Activated T-helper 2 cell treated with anti-CD3 and anti-CD28 coated beads, Interferon-gamma antibody, Interleukin-2, Interleukin-4, amounts not matched to agents 10 μg/mL and 5 μg/mL and 100 μg/mL, durations not matched to agents 14 hours and 24 hours and 36 hours (primary cell): ENCODE data around the gene P2RY14. TPM values are rescaled to one million over a fixed set of nuclear protein-coding genes. Genes with fewer than 3 reads are reported as not detected.

ENCODE experiments used
- DNase-seq: peaks from one replicate; pipeline ENCODE4 v3.0.0; 2021; ENCODE audit warnings: low spot score
- H3K27ac Mint-ChIP-seq: one replicate; pipeline ENCODE4 v1.8.0; 2021; ENCODE audit warnings: mixed read lengths
- H3K27me3 Mint-ChIP-seq: one replicate; pipeline ENCODE4 v1.8.0; 2021; ENCODE audit warnings: low read depth, mixed read lengths
- H3K36me3 Mint-ChIP-seq: one replicate; pipeline ENCODE4 v1.8.0; 2021; ENCODE audit warnings: low read depth, mixed read lengths
- H3K4me1 Mint-ChIP-seq: one replicate; pipeline ENCODE4 v1.8.0; 2021; ENCODE audit warnings: low read depth, mixed read lengths
- H3K4me3 Mint-ChIP-seq: one replicate; pipeline ENCODE4 v1.8.0; 2021; ENCODE audit warnings: low read depth, mild to moderate bottlenecking, moderate library complexity, mixed read lengths
- H3K9me3 Mint-ChIP-seq: one replicate; pipeline ENCODE4 v1.8.0; 2021; ENCODE audit warnings: mixed read lengths
- intact Hi-C: fragments of 100-400 bp; cut with micrococcal nuclease; formaldehyde crosslinking; loops from one replicate; pipeline ENCODE4 v1.15.1; 2023
- total RNA-seq: library from RNA; stranded (reverse); gene quantifications from 2 replicates; pipeline ENCODE4 v1.2.3, GENCODE V29; 2022

The P2RY14 gene
- total RNA-seq, 1 donor from 2014 or later, result 0.18 TPM

- no peak for DNase-seq
- H3K9me3 Mint-ChIP-seq, result no peaks in the 10 kb centered on the region
- no peaks in the 10 kb centered on the region for H3K36me3 Mint-ChIP-seq
- H3K27me3 Mint-ChIP-seq, result peaks cover 4% of the 10 kb centered on the region
- intact Hi-C loops, result loop anchor here (10.0 kb wide), 1 partner anchor 127 kb away; no protein-coding TSS in a partner anchor
- no peak overlapping the region for H3K27ac Mint-ChIP-seq
- H3K4me3 Mint-ChIP-seq, result no peak overlapping the region
- H3K4me1 Mint-ChIP-seq, result peaks cover 21% of the 10 kb centered on the region
Measured at GRCh38 chr3:151297429-151297828, 19.1 kb upstream of the P2RY14 start.

- H3K9me3 Mint-ChIP-seq, result no peaks in the 10 kb centered on the region
- no peak for DNase-seq
- intact Hi-C loops, result loop anchor here (10.0 kb wide), 1 partner anchor 129 kb away; no protein-coding TSS in a partner anchor
- no peak overlapping the region for H3K27ac Mint-ChIP-seq
- H3K36me3 Mint-ChIP-seq, result no peaks in the 10 kb centered on the region
- H3K4me3 Mint-ChIP-seq, result no peak overlapping the region
- peaks cover 15% of the 10 kb centered on the region for H3K4me1 Mint-ChIP-seq
- peaks cover 4% of the 10 kb centered on the region for H3K27me3 Mint-ChIP-seq
Measured at GRCh38 chr3:151296226-151296625, 17.9 kb upstream of the P2RY14 start.

GRCh38 chr3:151293127-151293526, 14.8 kb upstream of the P2RY14 start:
- Mint-ChIP-seq H3K27me3 (peaks cover 7% of the 10 kb centered on the region), H3K36me3 (no peaks in the 10 kb centered on the region), H3K9me3 (no peaks in the 10 kb centered on the region), H3K27ac (no peak overlapping the region), H3K4me3 (no peak overlapping the region), H3K4me1 (peaks cover 14% of the 10 kb centered on the region)
- no peak for DNase-seq
- intact Hi-C loops, result loop anchor here (10.0 kb wide), 1 partner anchor 132 kb away; no protein-coding TSS in a partner anchor

- Mint-ChIP-seq H3K4me1 (peaks cover 18% of the 10 kb centered on the region), H3K27me3 (peaks cover 4% of the 10 kb centered on the region), H3K9me3 (no peaks in the 10 kb centered on the region), H3K36me3 (no peaks in the 10 kb centered on the region), H3K4me3 (no peak overlapping the region), H3K27ac (no peak overlapping the region)
- no peak for DNase-seq
- intact Hi-C loops, result loop anchor here (1.0 to 10.0 kb wide), 3 partner anchors 38 to 548 kb away; no protein-coding TSS in a partner anchor
Measured at GRCh38 chr3:151290673-151291072, 12.3 kb upstream of the P2RY14 start.

- Mint-ChIP-seq H3K27ac (no peak overlapping the region), H3K27me3 (peaks cover 4% of the 10 kb centered on the region), H3K4me3 (no peak overlapping the region), H3K36me3 (no peaks in the 10 kb centered on the region), H3K9me3 (no peaks in the 10 kb centered on the region), H3K4me1 (peaks cover 20% of the 10 kb centered on the region)
- no peak for DNase-seq
- intact Hi-C loops, result loop anchor here (10.0 kb wide), 2 partner anchors 205 to 365 kb away; partner anchors contain the start of gene MED12L
Measured at GRCh38 chr3:151289445-151289844, 11.1 kb upstream of the P2RY14 start.

GRCh38 chr3:151285940-151286339, 7.6 kb upstream of the P2RY14 start:
- peaks cover 4% of the 10 kb centered on the region for H3K27me3 Mint-ChIP-seq
- no peak overlapping the region for H3K4me3 Mint-ChIP-seq
- H3K9me3 Mint-ChIP-seq, result no peaks in the 10 kb centered on the region
- DNase-seq, result no peak
- no peaks in the 10 kb centered on the region for H3K36me3 Mint-ChIP-seq
- intact Hi-C loops, result loop anchor here (2.0 to 10.0 kb wide), 3 partner anchors 17 to 361 kb away; partner anchors contain the start of gene MED12L
- H3K4me1 Mint-ChIP-seq, result peaks cover 34% of the 10 kb centered on the region
- H3K27ac Mint-ChIP-seq, result no peak overlapping the region

GRCh38 chr3:151283907-151284461, 5.6 kb upstream of the P2RY14 start:
- DNase-seq, result no peak
- Mint-ChIP-seq H3K27ac (peak overlapping the region; percentile 72), H3K9me3 (no peaks in the 10 kb centered on the region), H3K27me3 (peaks cover 4% of the 10 kb centered on the region), H3K36me3 (no peaks in the 10 kb centered on the region), H3K4me3 (no peak overlapping the region), H3K4me1 (peaks cover 41% of the 10 kb centered on the region)
- intact Hi-C loops, result loop anchor here (1.0 to 10.0 kb wide), 9 partner anchors 15 to 359 kb away; partner anchors contain the start of genes GPR171, GPR87 and MED12L

GRCh38 chr3:151283387-151283786, 5.0 kb upstream of the P2RY14 start:
- intact Hi-C loops, result loop anchor here (1.0 to 10.0 kb wide), 5 partner anchors 56 to 359 kb away; partner anchors contain the start of genes GPR171 and MED12L
- Mint-ChIP-seq H3K4me1 (peaks cover 42% of the 10 kb centered on the region), H3K36me3 (no peaks in the 10 kb centered on the region), H3K9me3 (no peaks in the 10 kb centered on the region), H3K27me3 (no peaks in the 10 kb centered on the region), H3K4me3 (no peak overlapping the region), H3K27ac (peak overlapping the region; percentile 19)
- DNase-seq, result no peak

- no peaks in the 10 kb centered on the region for H3K36me3 Mint-ChIP-seq
- no peak for DNase-seq
- no peaks in the 10 kb centered on the region for H3K27me3 Mint-ChIP-seq
- intact Hi-C loops, result loop anchor here (1.0 to 10.0 kb wide), 5 partner anchors 56 to 358 kb away; partner anchors contain the start of genes GPR171 and MED12L
- no peaks in the 10 kb centered on the region for H3K9me3 Mint-ChIP-seq
- peak overlapping the region; percentile 19 for H3K27ac Mint-ChIP-seq
- no peak overlapping the region for H3K4me3 Mint-ChIP-seq
- H3K4me1 Mint-ChIP-seq, result peaks cover 47% of the 10 kb centered on the region
Measured at GRCh38 chr3:151282921-151283320, 4.6 kb upstream of the P2RY14 start.

- no peak overlapping the region for H3K4me3 Mint-ChIP-seq
- no peaks in the 10 kb centered on the region for H3K36me3 Mint-ChIP-seq
- no peak for DNase-seq
- peaks cover 51% of the 10 kb centered on the region for H3K4me1 Mint-ChIP-seq
- no peaks in the 10 kb centered on the region for H3K27me3 Mint-ChIP-seq
- no peaks in the 10 kb centered on the region for H3K9me3 Mint-ChIP-seq
- intact Hi-C loops, result loop anchor here (10.0 kb wide), 2 partner anchors 197 to 357 kb away; partner anchors contain the start of gene MED12L
- no peak overlapping the region for H3K27ac Mint-ChIP-seq
Measured at GRCh38 chr3:151281671-151282324, 3.5 kb upstream of the P2RY14 start.

GRCh38 chr3:151276687-151277042, 1.7 kb downstream of the P2RY14 start:
- H3K4me1 Mint-ChIP-seq, result peaks cover 54% of the 10 kb centered on the region
- H3K4me3 Mint-ChIP-seq, result peak overlapping the region; percentile 45
- intact Hi-C loops, result no loop called here
- peak overlapping the region; percentile 10 for H3K27ac Mint-ChIP-seq
- DNase-seq, result no peak
- no peaks in the 10 kb centered on the region for H3K27me3 Mint-ChIP-seq
- H3K36me3 Mint-ChIP-seq, result no peaks in the 10 kb centered on the region
- H3K9me3 Mint-ChIP-seq, result no peaks in the 10 kb centered on the region

- DNase-seq, result no peak
- no peak overlapping the region for H3K4me3 Mint-ChIP-seq
- H3K27ac Mint-ChIP-seq, result peak overlapping the region; percentile 10
- H3K36me3 Mint-ChIP-seq, result no peaks in the 10 kb centered on the region
- peaks cover 54% of the 10 kb centered on the region for H3K4me1 Mint-ChIP-seq
- intact Hi-C loops, result no loop called here
- H3K9me3 Mint-ChIP-seq, result no peaks in the 10 kb centered on the region
- H3K27me3 Mint-ChIP-seq, result no peaks in the 10 kb centered on the region
Measured at GRCh38 chr3:151276038-151276686, 2.2 kb downstream of the P2RY14 start.
